Endodermal cell (in vitro differentiated cells): Measurements from ENCODE around the gene SLC48A1. TPM values are rescaled to one million over a fixed set of nuclear protein-coding genes. Genes with fewer than 3 reads are reported as not detected.

ENCODE experiments used
- DNase-seq: peaks from one replicate; pipeline ENCODE4 v3.0.0-alpha.2; 2017
- H3K27ac ChIP-seq: 2 replicates; pipeline ENCODE4 v1.5.1; 2013; ENCODE audit warnings: mild to moderate bottlenecking, low read depth, low read length, moderate library complexity
- H3K27me3 ChIP-seq: 2 replicates; pipeline ENCODE4 v1.6.1; 2013; ENCODE audit warnings: mild to moderate bottlenecking, low read length, moderate library complexity; ENCODE audit not compliant: insufficient read depth, control insufficient read depth, poor library complexity, severe bottlenecking
- H3K36me3 ChIP-seq: 2 replicates; pipeline ENCODE4 v1.7.0; 2013; ENCODE audit warnings: mild to moderate bottlenecking, low read length, moderate library complexity; ENCODE audit not compliant: control insufficient read depth, insufficient read depth
- H3K4me1 ChIP-seq: one replicate; pipeline ENCODE4 v1.7.0; 2013; ENCODE audit warnings: low read length; ENCODE audit not compliant: control insufficient read depth, insufficient read depth
- H3K4me3 ChIP-seq: 2 replicates; pipeline ENCODE4 v1.5.1; 2013; ENCODE audit warnings: mild to moderate bottlenecking, low read length, moderate library complexity
- H3K9ac ChIP-seq: 2 replicates; pipeline ENCODE4 v1.6.1; 2013; ENCODE audit warnings: mild to moderate bottlenecking, low read length, moderate library complexity; ENCODE audit not compliant: poor library complexity, severe bottlenecking; ENCODE audit errors: extremely low read depth
- H3K9me3 ChIP-seq: 2 replicates; pipeline ENCODE4 v1.6.1; 2013; ENCODE audit warnings: mild to moderate bottlenecking, low read length, moderate library complexity; ENCODE audit not compliant: control insufficient read depth
- H3K27ac Mint-ChIP-seq: 2 replicates; pipeline ENCODE4 v1.8.0; 2020; ENCODE audit warnings: mixed read lengths
- H3K27me3 Mint-ChIP-seq: 2 replicates; pipeline ENCODE4 v1.8.0; 2021; ENCODE audit warnings: mild to moderate bottlenecking, mixed read lengths; ENCODE audit not compliant: insufficient read depth
- H3K36me3 Mint-ChIP-seq: 2 replicates; pipeline ENCODE4 v1.8.0; 2020; ENCODE audit warnings: low read depth, mixed read lengths
- H3K4me1 Mint-ChIP-seq: 2 replicates; pipeline ENCODE4 v1.8.0; 2020; ENCODE audit warnings: mixed read lengths
- H3K4me3 Mint-ChIP-seq: 2 replicates; pipeline ENCODE4 v1.8.0; 2020; ENCODE audit warnings: mild to moderate bottlenecking, moderate library complexity, mixed read lengths
- H3K9me3 Mint-ChIP-seq: 2 replicates; pipeline ENCODE4 v1.8.0; 2020; ENCODE audit warnings: mild to moderate bottlenecking, mixed read lengths
- WGBS, 2 experiments: methylation state at CpG; one replicate each; pipeline versions ENCODE4 v1.1.5 to v1.1.7; 2013; ENCODE audit warnings: missing lambda C conversion rate in 2 of 2, mixed read lengths in 1 of 2; ENCODE audit not compliant: insufficient coverage in 1 of 2, insufficient read length in 1 of 2; 5-methylcytosine and 5-hydroxymethylcytosine counted together
- total RNA-seq, 2 donors: library from RNA; stranded (reverse); fragmentation: NEBNext Ultra II Directional in 1 of 2; extraction: Animal tissue kit (Norgen Biotek cat#: 25700) in 1 of 2; gene quantifications; 2 replicates in 1 of 2; 3 replicates in 1 of 2; pipeline ENCODE4 v1.2.1, GENCODE V29; 2021
- TF ChIP-seq, protein P1 (sequence below): fragments of 200-600 bp; sonication (generic); conservative IDR thresholded peaks from 2 replicates; pipeline ENCODE4 v1.5.0; 2021; ENCODE audit warnings: antibody characterized with exemption, mild to moderate bottlenecking

SLC48A1 gene
- total RNA-seq, 2 donors from 2014 or later: 21.3 to 30.4 TPM

- peaks cover 16% of the 10 kb centered on the region for H3K36me3 Mint-ChIP-seq
- Histone ChIP-seq H3K9me3 (no peaks in the 10 kb centered on the region), H3K36me3 (peaks cover 26% of the 10 kb centered on the region), H3K4me1 (peaks cover 29% of the 10 kb centered on the region), H3K27ac (no peak overlapping the region), H3K9ac (peak overlapping the region; percentile 20), H3K4me3 (peak overlapping the region; percentile 87), H3K27me3 (no peaks in the 10 kb centered on the region)
- peak overlapping the region; percentile 79 for H3K4me3 Mint-ChIP-seq
- 53 to 64% methylated on average over 3 to 8 of the region's 12 CpGs for WGBS, 2 experiments
- H3K9me3 Mint-ChIP-seq: no peaks in the 10 kb centered on the region
- peak; percentile 74 for DNase-seq
- H3K27ac Mint-ChIP-seq: peak overlapping the region; percentile 85
- TF ChIP-seq, protein P1, sequence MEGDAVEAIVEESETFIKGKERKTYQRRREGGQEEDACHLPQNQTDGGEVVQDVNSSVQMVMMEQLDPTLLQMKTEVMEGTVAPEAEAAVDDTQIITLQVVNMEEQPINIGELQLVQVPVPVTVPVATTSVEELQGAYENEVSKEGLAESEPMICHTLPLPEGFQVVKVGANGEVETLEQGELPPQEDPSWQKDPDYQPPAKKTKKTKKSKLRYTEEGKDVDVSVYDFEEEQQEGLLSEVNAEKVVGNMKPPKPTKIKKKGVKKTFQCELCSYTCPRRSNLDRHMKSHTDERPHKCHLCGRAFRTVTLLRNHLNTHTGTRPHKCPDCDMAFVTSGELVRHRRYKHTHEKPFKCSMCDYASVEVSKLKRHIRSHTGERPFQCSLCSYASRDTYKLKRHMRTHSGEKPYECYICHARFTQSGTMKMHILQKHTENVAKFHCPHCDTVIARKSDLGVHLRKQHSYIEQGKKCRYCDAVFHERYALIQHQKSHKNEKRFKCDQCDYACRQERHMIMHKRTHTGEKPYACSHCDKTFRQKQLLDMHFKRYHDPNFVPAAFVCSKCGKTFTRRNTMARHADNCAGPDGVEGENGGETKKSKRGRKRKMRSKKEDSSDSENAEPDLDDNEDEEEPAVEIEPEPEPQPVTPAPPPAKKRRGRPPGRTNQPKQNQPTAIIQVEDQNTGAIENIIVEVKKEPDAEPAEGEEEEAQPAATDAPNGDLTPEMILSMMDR: no peak
- peaks cover 60% of the 10 kb centered on the region for H3K4me1 Mint-ChIP-seq
- H3K27me3 Mint-ChIP-seq: no peaks in the 10 kb centered on the region
Observed at GRCh38 chr12:47816403-47817271, 43.6 kb downstream of the SLC48A1 start.

DNA sequence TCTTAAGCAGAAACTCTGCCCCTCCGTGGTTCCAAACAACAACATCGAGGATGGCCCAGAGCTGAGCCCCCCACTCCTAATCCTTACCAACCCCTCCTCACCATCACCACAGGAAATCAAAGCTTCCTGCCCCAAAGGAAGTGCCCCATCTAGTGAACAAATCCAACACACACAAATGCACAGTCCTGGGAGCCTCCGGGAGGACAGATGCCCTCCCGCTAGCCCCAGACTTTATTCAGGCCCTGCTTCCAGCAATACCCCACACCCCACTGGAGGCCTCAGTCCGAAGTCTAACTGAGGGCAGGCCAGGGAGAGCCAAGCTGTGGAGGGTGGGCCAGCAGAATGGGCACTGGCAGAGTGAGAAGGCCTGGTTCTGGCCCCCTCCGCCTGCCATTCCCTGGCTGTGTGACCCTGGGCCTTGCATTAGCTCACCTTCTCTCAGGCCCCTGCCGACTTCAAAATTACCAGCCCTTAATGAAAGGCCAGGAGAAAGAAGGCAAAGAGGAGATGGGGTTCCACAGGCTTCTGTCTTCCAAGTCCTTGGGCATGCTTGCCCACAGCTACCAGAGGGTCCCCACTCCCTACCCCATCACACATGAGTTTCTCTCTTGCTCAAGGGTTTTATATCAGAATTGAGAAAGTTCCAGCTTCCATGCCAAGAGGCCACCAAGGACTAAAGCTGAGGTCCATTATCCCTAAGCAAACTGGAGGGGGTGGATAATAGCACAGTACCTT, 44.4 kb downstream of the SLC48A1 start:
- DNase-seq: peak; percentile 73
- no peak overlapping the region for H3K27ac ChIP-seq
- H3K36me3 ChIP-seq: peaks cover 19% of the 10 kb centered on the region
- Mint-ChIP-seq H3K27ac (peak overlapping the region; percentile 85), H3K9me3 (no peaks in the 10 kb centered on the region), H3K36me3 (peaks cover 16% of the 10 kb centered on the region), H3K4me1 (peaks cover 62% of the 10 kb centered on the region), H3K4me3 (peak overlapping the region; percentile 79), H3K27me3 (peaks cover 3% of the 10 kb centered on the region)
- no peaks in the 10 kb centered on the region for H3K9me3 ChIP-seq
- no peaks in the 10 kb centered on the region for H3K27me3 ChIP-seq
- peak overlapping the region; percentile 87 for H3K4me3 ChIP-seq
- WGBS, 2 experiments: 71% methylated on average over 7 of the region's 7 CpGs; no CpG with 5 or more reads in 1 of the 2 experiments
- H3K9ac ChIP-seq: peak overlapping the region; percentile 20
- TF ChIP-seq, protein P1: peak; percentile 47
- peaks cover 29% of the 10 kb centered on the region for H3K4me1 ChIP-seq

DNA sequence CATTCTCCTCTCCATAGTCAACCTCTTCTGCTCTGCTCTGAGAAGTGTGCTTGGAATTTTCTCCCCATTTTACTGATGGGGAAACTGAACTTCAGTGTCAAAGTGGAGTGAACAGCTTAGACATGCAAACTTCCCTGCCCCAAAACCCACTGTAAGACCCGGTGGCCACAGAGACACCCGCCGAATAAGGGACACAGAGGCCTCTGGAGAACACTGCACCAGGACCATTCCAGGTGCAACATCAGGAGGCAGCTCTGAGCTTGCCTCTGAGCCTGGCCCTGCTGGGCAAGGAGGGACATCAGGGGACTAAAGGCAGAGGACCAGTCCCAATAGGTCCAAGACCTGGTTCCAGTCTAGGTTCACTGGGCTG, 45.0 kb downstream of the SLC48A1 start:
- Mint-ChIP-seq H3K9me3 (no peaks in the 10 kb centered on the region), H3K27ac (peak overlapping the region; percentile 79), H3K4me1 (peaks cover 59% of the 10 kb centered on the region), H3K27me3 (peaks cover 3% of the 10 kb centered on the region), H3K36me3 (peaks cover 16% of the 10 kb centered on the region), H3K4me3 (peak overlapping the region; percentile 79)
- Histone ChIP-seq H3K4me3 (peak overlapping the region; percentile 87), H3K9me3 (no peaks in the 10 kb centered on the region), H3K27ac (no peak overlapping the region), H3K27me3 (no peaks in the 10 kb centered on the region), H3K4me1 (peaks cover 28% of the 10 kb centered on the region), H3K9ac (no peak overlapping the region), H3K36me3 (peaks cover 19% of the 10 kb centered on the region)
- 86 to 88% methylated on average over 3 of the region's 3 CpGs for WGBS, 2 experiments
- TF ChIP-seq, protein P1: peak; percentile 36
- DNase-seq: no peak
